DND-41 (cell line): ENCODE results near the gene ADCY1.

Experiments used
- ATAC-seq: fragments of 200-7000 bp; cut with Tn5 transposase; 3 replicates; pipeline ENCODE4 v1.9.1; 2021; ENCODE audit warnings: low read depth; ENCODE audit not compliant: insufficient read depth
- DNase-seq: peaks from one replicate; pipeline ENCODE4 v3.0.0-alpha.2; 2020
- H2AFZ ChIP-seq: 2 replicates; pipeline ENCODE4 v1.6.0; 2012; ENCODE audit warnings: low read depth, low read length
- H3K27ac ChIP-seq: 2 replicates; pipeline ENCODE4 v1.5.1; 2012; ENCODE audit warnings: low read length, inconsistent platforms
- H3K27me3 ChIP-seq: fragments of 200-600 bp; sonication (generic); 2 replicates; pipeline ENCODE4 v1.6.0; 2012; ENCODE audit warnings: low read length, mild to moderate bottlenecking, inconsistent platforms; ENCODE audit not compliant: insufficient read depth, poor library complexity
- H3K36me3 ChIP-seq: 2 replicates; pipeline ENCODE4 v1.5.1; 2012; ENCODE audit warnings: low read length, inconsistent platforms; ENCODE audit not compliant: insufficient read depth
- H3K4me1 ChIP-seq: 2 replicates; pipeline ENCODE4 v1.5.1; 2012; ENCODE audit warnings: mild to moderate bottlenecking, low read length; ENCODE audit not compliant: insufficient read depth
- H3K4me2 ChIP-seq: 2 replicates; pipeline ENCODE4 v1.6.0; 2012; ENCODE audit warnings: mild to moderate bottlenecking, moderate library complexity, low read length, inconsistent platforms; ENCODE audit not compliant: insufficient read depth
- H3K4me3 ChIP-seq, 2 experiments: fragments of 200-600 bp in 1 of 2; shearing (Covaris generic) in 1 of 2; 2 replicates each; pipeline ENCODE4 v1.5.1; 2012 to 2016; ENCODE audit warnings: inconsistent platforms in 2 of 2, low read length in 2 of 2, mild to moderate bottlenecking in 2 of 2, low read depth in 1 of 2, moderate library complexity in 1 of 2
- H3K79me2 ChIP-seq: 2 replicates; pipeline ENCODE4 v1.6.0; 2012; ENCODE audit warnings: low read length, inconsistent platforms; ENCODE audit not compliant: insufficient read depth
- H3K9ac ChIP-seq: 2 replicates; pipeline ENCODE4 v1.6.0; 2012; ENCODE audit warnings: low read depth, mild to moderate bottlenecking, inconsistent platforms, low read length, moderate library complexity
- H3K9me3 ChIP-seq: 2 replicates; pipeline ENCODE4 v1.5.1; 2012; ENCODE audit warnings: low read length, moderate library complexity, mild to moderate bottlenecking, inconsistent platforms; ENCODE audit not compliant: insufficient read depth, severe bottlenecking
- H4K20me1 ChIP-seq: 2 replicates; pipeline ENCODE4 v1.6.0; 2012; ENCODE audit warnings: low read length; ENCODE audit not compliant: insufficient read depth
- EZH2 ChIP-seq: IDR thresholded peaks from 3 replicates; pipeline ENCODE4 v1.6.1; 2012; ENCODE audit warnings: borderline replicate concordance, low read depth, mild to moderate bottlenecking, moderate library complexity, low read length, inconsistent platforms; ENCODE audit not compliant: severe bottlenecking
- TF ChIP-seq, protein P1 (sequence below): IDR thresholded peaks from 2 replicates; pipeline ENCODE4 v1.5.1; 2012; ENCODE audit warnings: borderline replicate concordance, low read length, moderate library complexity, mild to moderate bottlenecking; ENCODE audit not compliant: poor library complexity, severe bottlenecking; ENCODE audit errors: extremely low read depth

The ADCY1 gene

DNA sequence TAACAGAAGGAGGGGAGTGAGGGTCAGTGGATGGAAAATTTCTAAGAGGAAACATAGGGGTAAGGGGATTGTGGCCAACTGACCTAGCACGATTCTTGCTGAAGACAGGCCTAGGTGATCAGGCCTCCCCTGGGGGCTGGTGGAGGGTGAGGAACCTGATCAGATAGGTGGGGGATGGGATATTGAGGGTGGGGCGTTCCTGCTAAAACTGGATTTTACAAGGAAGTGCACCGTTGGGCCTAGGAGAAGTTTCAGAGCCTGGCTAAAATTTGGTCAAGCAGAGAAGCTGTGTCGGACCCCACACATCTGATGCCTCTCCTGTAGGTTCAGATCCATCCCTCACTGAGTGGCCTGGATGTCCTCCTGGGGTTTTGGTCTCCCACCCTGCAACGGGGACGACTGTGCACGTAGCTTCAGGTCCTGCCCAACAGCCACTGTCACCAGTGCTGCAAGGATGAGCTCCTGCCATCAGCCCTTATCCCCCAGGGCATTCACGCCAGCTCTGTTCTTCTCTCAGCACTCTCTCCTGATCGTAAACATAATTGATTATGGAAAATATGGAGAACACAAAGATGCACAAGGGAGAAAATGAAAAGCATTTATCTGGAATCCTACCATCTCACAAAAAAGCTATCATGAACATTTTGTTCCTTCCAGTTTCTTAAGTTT lies 89.9 kb downstream of the ADCY1 start:
- H2AFZ ChIP-seq, result no peak overlapping the region
- DNase-seq (no peak), ATAC-seq (no peak)
- H3K36me3 ChIP-seq, result no peaks in the 10 kb centered on the region
- no peaks in the 10 kb centered on the region for H3K27me3 ChIP-seq
- no peaks in the 10 kb centered on the region for H4K20me1 ChIP-seq
- TF ChIP-seq, protein P1, sequence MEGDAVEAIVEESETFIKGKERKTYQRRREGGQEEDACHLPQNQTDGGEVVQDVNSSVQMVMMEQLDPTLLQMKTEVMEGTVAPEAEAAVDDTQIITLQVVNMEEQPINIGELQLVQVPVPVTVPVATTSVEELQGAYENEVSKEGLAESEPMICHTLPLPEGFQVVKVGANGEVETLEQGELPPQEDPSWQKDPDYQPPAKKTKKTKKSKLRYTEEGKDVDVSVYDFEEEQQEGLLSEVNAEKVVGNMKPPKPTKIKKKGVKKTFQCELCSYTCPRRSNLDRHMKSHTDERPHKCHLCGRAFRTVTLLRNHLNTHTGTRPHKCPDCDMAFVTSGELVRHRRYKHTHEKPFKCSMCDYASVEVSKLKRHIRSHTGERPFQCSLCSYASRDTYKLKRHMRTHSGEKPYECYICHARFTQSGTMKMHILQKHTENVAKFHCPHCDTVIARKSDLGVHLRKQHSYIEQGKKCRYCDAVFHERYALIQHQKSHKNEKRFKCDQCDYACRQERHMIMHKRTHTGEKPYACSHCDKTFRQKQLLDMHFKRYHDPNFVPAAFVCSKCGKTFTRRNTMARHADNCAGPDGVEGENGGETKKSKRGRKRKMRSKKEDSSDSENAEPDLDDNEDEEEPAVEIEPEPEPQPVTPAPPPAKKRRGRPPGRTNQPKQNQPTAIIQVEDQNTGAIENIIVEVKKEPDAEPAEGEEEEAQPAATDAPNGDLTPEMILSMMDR, result no peak
- TF ChIP-seq EZH2, result no peak
- H3K4me1 ChIP-seq, result no peaks in the 10 kb centered on the region
- no peak overlapping the region for H3K4me2 ChIP-seq
- no peaks in the 10 kb centered on the region for H3K9me3 ChIP-seq
- no peak overlapping the region for H3K4me3 ChIP-seq
- H3K9ac ChIP-seq, result no peak overlapping the region
- H3K79me2 ChIP-seq, result no peaks in the 10 kb centered on the region
- no peak overlapping the region for H3K27ac ChIP-seq

DNA sequence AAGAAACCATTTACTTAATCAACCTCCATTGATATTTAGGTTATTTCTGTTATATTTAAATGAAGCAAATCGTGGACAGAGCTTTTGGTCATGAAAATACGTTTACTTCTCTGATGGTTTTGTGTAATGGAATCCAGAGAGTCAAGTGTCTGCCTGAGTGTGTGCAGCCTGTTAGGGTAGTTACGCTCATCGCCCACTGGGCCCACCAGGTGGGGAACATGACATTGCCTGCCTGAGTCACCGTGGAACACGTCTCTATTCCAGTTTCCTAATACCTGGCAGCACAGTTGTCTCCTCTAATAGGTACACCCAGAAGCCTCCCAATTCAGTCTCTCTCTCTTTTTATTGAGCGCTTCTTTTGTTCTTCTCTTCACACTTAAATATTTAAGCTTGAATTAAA lies 91.0 kb downstream of the ADCY1 start:
- DNase-seq, result no peak
- no peaks in the 10 kb centered on the region for H3K36me3 ChIP-seq
- no peaks in the 10 kb centered on the region for H3K27me3 ChIP-seq
- H3K4me2 ChIP-seq, result no peak overlapping the region
- H3K9ac ChIP-seq, result no peak overlapping the region
- TF ChIP-seq EZH2, result no peak
- TF ChIP-seq, protein P1, result no peak
- H3K4me1 ChIP-seq, result no peaks in the 10 kb centered on the region
- ATAC-seq, result no peak
- H2AFZ ChIP-seq, result no peak overlapping the region
- H3K79me2 ChIP-seq, result no peaks in the 10 kb centered on the region
- no peaks in the 10 kb centered on the region for H3K9me3 ChIP-seq
- H4K20me1 ChIP-seq, result no peaks in the 10 kb centered on the region
- H3K27ac ChIP-seq, result no peak overlapping the region
- no peak overlapping the region for H3K4me3 ChIP-seq

DNA sequence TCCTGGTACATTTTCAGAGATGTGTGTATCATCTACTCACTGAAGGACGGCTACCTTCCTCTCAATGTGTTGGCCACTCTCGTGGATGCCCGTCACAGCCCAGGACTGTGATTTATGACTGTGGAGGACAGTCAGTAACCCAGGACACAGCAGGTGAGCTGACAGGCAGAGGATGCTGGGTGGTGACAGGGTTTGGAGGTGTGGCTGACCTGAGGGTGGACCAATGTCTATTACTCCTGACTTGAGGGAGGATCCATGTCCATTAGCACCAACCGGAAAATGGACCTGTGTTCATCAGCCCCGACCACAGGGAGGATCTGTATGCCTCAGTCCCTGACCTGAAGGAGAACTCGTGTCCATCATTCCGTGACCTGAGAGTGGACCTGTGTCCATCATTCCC lies 96.1 kb downstream of the ADCY1 start:
- Histone ChIP-seq H4K20me1 (no peaks in the 10 kb centered on the region), H3K9ac (no peak overlapping the region), H3K27me3 (no peaks in the 10 kb centered on the region), H3K4me2 (no peak overlapping the region), H3K27ac (no peak overlapping the region), H3K36me3 (no peaks in the 10 kb centered on the region), H2AFZ (no peak overlapping the region), H3K9me3 (no peaks in the 10 kb centered on the region), H3K79me2 (no peaks in the 10 kb centered on the region), H3K4me3 (no peak overlapping the region), H3K4me1 (no peaks in the 10 kb centered on the region)
- no peak for TF ChIP-seq EZH2
- TF ChIP-seq, protein P1, result no peak
- no peak for ATAC-seq
- no peak for DNase-seq
